ENCODE measurements around the gene CYP51A1.
"Not testable (repeated sequence)": the region's sequence is repeated elsewhere in the genome, so short reads cannot be mapped to it uniquely, and the experiment has no call there.

CYP51A1 gene

GRCh38 chr7:92121681-92122080, 12.6 kb downstream of the CYP51A1 start:
- DNase-seq = no peak

- DNase-seq = no peak
Measured at GRCh38 chr7:92119213-92119759, 15.0 kb downstream of the CYP51A1 start.

- no peak for DNase-seq
Measured at GRCh38 chr7:92116949-92117348, 17.3 kb downstream of the CYP51A1 start.

GRCh38 chr7:92115821-92116220, 18.5 kb downstream of the CYP51A1 start:
- DNase-seq = no peak

- DNase-seq = no peak
Measured at GRCh38 chr7:92110857-92111256, 23.4 kb downstream of the CYP51A1 start.

- DNase-seq = no peak
Measured at GRCh38 chr7:92108821-92109220, 25.5 kb downstream of the CYP51A1 start.

- DNase-seq = not testable (repeated sequence)
Measured at GRCh38 chr7:92102862-92103261, 31.4 kb downstream of the CYP51A1 start.

- no peak for DNase-seq
Measured at GRCh38 chr7:92100534-92100933, 33.7 kb downstream of the CYP51A1 start.

- DNase-seq = no peak
Measured at GRCh38 chr7:92095380-92095779, 38.9 kb downstream of the CYP51A1 start.

GRCh38 chr7:92092210-92092609, 42.1 kb downstream of the CYP51A1 start:
- no peak for DNase-seq

GRCh38 chr7:92088266-92088665, 46.0 kb downstream of the CYP51A1 start:
- DNase-seq = no peak

GRCh38 chr7:92083922-92084321, 50.4 kb downstream of the CYP51A1 start:
- DNase-seq = not testable (repeated sequence)

GRCh38 chr7:92076509-92076908, 57.8 kb downstream of the CYP51A1 start:
- DNase-seq = no peak

GRCh38 chr7:92075455-92076158, 58.7 kb downstream of the CYP51A1 start:
- DNase-seq = no peak

GRCh38 chr7:92072708-92073107, 61.6 kb downstream of the CYP51A1 start:
- no peak for DNase-seq

GRCh38 chr7:92072121-92072520, 62.2 kb downstream of the CYP51A1 start:
- DNase-seq = no peak

- no peak for DNase-seq
Measured at GRCh38 chr7:92071032-92071431, 63.2 kb downstream of the CYP51A1 start.

GRCh38 chr7:92064438-92065029, 69.7 kb downstream of the CYP51A1 start:
- DNase-seq = no peak
